HL-60 (cell line): ENCODE measurements around the gene TTC9C.

Source experiments
- DNase-seq, 2 experiments: peaks; one replicate each; pipeline ENCODE4 v3.0.0-alpha.2; 2010 to 2020; ENCODE audit warnings: low read depth in 1 of 2, low spot score in 1 of 2
- H3K27ac ChIP-seq: fragments of 250-450 bp; sonication (Bioruptor Pico); replicated peaks from 2 replicates; pipeline ENCODE4 v1.5.1; 2020; ENCODE audit warnings: mild to moderate bottlenecking, moderate library complexity
- H3K27me3 ChIP-seq: fragments of 250-450 bp; sonication (Bioruptor Pico); 2 replicates; pipeline ENCODE4 v1.5.1; 2021; ENCODE audit warnings: mild to moderate bottlenecking, moderate library complexity; ENCODE audit not compliant: insufficient read depth, poor library complexity, severe bottlenecking
- H3K4me3 ChIP-seq: replicated peaks from 2 replicates; pipeline ENCODE4 v1.5.1; 2011; ENCODE audit warnings: mild to moderate bottlenecking, control low read depth, low read length; ENCODE audit not compliant: insufficient read depth
- GABPA ChIP-seq: IDR thresholded peaks from 2 replicates; pipeline ENCODE4 v1.6.1; 2012; ENCODE audit warnings: low read depth
- POLR2AphosphoS5 ChIP-seq: IDR thresholded peaks from 2 replicates; pipeline ENCODE4 v1.6.1; 2012; ENCODE audit warnings: low read depth
- SPI1 ChIP-seq: IDR thresholded peaks from 2 replicates; pipeline ENCODE4 v1.6.1; 2012; ENCODE audit warnings: low read depth, mild to moderate bottlenecking, borderline replicate concordance
- TF ChIP-seq, protein P1 (sequence below): IDR thresholded peaks from one replicate; pipeline ENCODE4 v1.5.1; 2011; ENCODE audit warnings: low read length, control low read depth, inconsistent platforms; ENCODE audit not compliant: insufficient read depth
- TF ChIP-seq, protein P2 (sequence below): IDR thresholded peaks from 2 replicates; pipeline ENCODE4 v1.6.1; 2012; ENCODE audit warnings: low read depth; ENCODE audit not compliant: insufficient replicate concordance

Gene TTC9C

DNA sequence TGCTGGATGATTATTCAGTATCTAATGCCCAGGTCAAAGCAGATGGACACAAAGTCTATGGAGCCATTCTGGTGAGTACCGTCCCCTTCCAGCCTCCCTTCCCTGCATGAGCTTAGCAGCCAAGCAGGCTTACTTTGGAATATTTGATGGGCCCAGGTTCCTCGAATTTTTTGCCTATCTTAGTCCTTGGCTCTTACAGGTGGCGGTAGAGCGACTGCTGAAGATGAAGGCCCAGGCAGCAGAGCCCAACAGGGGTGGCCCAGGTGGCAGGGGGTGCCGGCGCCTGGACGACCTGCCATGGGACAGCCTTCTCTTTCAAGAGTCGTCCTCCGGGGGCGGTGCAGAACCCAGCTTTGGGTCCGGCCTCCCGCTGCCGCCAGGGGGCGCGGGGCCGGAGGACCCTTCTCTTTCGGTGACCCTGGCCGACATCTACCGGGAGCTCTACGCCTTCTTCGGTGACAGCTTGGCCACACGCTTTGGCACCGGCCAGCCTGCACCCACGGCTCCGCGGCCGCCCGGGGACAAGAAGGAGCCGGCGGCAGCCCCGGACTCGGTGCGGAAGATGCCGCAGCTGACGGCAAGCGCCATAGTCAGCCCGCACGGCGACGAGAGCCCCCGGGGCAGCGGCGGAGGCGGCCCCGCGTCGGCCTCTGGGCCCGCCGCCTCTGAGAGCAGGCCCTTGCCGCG is 58.2 kb downstream of the TTC9C start:
- H3K27me3 ChIP-seq, result no peaks in the 10 kb centered on the region
- H3K27ac ChIP-seq, result peak overlapping the region; percentile 83
- DNase-seq, result peak in 1 of 2 experiments; percentile 89
- TF ChIP-seq SPI1, result no peak
- no peak; the same call in 1 of the 2 replicates for TF ChIP-seq POLR2AphosphoS5
- TF ChIP-seq, protein P1, sequence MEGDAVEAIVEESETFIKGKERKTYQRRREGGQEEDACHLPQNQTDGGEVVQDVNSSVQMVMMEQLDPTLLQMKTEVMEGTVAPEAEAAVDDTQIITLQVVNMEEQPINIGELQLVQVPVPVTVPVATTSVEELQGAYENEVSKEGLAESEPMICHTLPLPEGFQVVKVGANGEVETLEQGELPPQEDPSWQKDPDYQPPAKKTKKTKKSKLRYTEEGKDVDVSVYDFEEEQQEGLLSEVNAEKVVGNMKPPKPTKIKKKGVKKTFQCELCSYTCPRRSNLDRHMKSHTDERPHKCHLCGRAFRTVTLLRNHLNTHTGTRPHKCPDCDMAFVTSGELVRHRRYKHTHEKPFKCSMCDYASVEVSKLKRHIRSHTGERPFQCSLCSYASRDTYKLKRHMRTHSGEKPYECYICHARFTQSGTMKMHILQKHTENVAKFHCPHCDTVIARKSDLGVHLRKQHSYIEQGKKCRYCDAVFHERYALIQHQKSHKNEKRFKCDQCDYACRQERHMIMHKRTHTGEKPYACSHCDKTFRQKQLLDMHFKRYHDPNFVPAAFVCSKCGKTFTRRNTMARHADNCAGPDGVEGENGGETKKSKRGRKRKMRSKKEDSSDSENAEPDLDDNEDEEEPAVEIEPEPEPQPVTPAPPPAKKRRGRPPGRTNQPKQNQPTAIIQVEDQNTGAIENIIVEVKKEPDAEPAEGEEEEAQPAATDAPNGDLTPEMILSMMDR, result peak; percentile 85
- TF ChIP-seq, protein P2, sequence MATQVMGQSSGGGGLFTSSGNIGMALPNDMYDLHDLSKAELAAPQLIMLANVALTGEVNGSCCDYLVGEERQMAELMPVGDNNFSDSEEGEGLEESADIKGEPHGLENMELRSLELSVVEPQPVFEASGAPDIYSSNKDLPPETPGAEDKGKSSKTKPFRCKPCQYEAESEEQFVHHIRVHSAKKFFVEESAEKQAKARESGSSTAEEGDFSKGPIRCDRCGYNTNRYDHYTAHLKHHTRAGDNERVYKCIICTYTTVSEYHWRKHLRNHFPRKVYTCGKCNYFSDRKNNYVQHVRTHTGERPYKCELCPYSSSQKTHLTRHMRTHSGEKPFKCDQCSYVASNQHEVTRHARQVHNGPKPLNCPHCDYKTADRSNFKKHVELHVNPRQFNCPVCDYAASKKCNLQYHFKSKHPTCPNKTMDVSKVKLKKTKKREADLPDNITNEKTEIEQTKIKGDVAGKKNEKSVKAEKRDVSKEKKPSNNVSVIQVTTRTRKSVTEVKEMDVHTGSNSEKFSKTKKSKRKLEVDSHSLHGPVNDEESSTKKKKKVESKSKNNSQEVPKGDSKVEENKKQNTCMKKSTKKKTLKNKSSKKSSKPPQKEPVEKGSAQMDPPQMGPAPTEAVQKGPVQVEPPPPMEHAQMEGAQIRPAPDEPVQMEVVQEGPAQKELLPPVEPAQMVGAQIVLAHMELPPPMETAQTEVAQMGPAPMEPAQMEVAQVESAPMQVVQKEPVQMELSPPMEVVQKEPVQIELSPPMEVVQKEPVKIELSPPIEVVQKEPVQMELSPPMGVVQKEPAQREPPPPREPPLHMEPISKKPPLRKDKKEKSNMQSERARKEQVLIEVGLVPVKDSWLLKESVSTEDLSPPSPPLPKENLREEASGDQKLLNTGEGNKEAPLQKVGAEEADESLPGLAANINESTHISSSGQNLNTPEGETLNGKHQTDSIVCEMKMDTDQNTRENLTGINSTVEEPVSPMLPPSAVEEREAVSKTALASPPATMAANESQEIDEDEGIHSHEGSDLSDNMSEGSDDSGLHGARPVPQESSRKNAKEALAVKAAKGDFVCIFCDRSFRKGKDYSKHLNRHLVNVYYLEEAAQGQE, result no peak
- peak overlapping the region; percentile 95 for H3K4me3 ChIP-seq

DNA sequence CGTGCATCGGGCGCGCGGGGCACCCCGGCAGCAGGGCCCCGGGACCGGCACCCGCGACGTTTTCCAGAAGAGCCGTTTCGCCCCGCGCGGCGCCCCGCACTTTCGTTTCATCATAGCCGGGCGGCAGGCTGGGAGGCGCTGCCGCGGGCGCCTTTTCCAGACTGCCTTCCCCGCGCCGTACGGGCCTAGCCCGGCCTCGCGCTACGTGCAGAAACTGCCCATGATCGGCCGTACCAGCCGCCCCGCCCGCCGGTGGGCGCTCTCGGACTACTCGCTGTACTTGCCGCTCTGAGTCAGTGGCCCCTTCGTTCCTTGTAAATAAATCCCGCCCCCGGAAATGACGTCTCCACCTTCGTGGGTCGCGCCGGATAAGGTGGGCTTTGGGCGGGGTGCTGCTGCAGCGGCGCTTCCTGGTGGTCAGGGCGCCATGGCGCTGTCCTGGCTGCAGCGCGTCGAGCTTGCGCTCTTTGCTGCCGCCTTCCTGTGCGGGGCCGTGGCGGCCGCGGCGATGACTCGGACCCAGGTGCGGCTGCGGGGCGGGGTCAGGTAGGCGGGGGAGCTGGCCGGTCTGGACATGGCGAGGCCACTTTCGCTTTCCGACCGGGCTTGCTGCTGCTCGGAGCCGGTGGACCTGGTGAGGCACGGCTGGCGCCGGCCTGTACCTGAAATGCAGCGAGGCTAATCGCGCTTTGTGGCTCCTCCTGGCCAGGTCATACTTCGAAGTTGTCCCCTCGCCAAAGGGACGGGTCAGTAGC is 58.9 kb downstream of the TTC9C start, which contains the start of gene TMEM179B:
TMEM179B (plus strand) TSS at position 398 of the 755 bp plus-strand sequence; CDS start at position 428, 30 bp downstream.
- TF ChIP-seq, protein P1, result peak; percentile 63
- TF ChIP-seq POLR2AphosphoS5 (peak; percentile 99), GABPA (peak; percentile 87), SPI1 (no peak)
- TF ChIP-seq, protein P2, result no peak
- DNase-seq, result peak; percentile 94 to 99
- Histone ChIP-seq H3K27me3 (no peaks in the 10 kb centered on the region), H3K27ac (peak within 1 kb of the TSS; percentile 83), H3K4me3 (peak within 1 kb of the TSS; percentile 95)
